Right hindlimb (tissue), 1 donor: ENCODE results near the gene EEIG2.

Experiments
- DNase-seq: peaks from one replicate; pipeline ENCODE4 v3.0.0-alpha.2; 2018

Gene EEIG2

DNA sequence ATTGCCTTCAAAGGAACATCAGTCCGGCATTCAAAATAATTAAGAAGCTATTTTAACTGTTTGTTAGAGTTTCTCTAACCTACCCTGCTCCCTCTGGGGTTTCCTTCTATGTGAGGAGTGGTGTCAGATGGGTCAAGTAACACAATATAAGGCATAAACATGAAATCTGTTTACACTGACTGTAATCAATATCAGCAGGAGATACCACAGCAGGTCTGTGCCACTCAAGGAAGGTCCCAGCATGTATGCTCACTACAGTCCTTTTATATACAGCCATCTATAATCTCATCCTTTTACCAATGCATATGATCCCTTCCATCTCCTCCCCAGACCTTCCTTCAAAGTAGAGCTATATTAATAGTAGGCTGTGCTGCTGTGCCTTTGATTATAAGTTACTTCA is 25.4 kb downstream of the EEIG2 start:
- no peak for DNase-seq

- DNase-seq: peak; percentile 22
Measured at GRCh38 chr1:108590441-108590840, 30.5 kb downstream of the EEIG2 start.

DNA sequence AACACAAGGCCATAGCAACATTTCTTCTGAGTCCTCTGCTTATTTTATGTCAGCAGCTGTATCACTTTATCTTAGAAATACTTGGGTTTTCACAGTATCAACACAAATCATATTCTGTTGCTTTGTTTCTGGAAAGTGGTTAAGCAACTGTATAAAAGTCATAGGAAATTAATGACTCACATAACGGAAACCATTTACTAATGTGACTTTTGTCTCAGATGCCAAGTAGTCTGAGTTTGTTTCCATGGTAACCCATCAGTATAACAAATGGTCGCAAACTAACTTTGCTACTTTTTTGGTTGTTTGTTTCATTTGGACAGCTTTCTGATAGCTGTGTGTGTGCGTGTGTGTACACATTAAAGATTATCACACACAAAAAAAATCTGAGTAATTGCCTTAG is 31.1 kb downstream of the EEIG2 start:
- DNase-seq: no peak

DNA sequence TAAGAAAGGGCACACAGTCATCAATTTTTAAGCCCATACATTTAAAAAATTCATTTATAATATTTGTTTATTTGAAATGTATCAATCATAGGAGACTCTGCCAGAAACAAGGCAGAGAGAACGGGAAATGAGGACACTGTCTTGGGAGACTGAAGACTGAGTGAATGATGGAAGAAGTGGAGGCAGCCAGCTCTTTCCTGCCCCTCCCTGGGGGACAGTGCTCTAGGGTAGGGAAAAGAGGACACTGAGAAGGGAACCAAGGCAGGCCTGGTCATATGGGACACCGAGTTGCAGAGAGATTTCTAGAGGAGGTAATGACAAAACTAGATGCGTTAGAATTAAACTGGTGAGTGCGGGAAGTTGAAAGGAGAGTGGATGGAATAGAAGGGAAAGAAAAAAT is 31.6 kb downstream of the EEIG2 start:
- DNase-seq: peak; percentile 22

DNA sequence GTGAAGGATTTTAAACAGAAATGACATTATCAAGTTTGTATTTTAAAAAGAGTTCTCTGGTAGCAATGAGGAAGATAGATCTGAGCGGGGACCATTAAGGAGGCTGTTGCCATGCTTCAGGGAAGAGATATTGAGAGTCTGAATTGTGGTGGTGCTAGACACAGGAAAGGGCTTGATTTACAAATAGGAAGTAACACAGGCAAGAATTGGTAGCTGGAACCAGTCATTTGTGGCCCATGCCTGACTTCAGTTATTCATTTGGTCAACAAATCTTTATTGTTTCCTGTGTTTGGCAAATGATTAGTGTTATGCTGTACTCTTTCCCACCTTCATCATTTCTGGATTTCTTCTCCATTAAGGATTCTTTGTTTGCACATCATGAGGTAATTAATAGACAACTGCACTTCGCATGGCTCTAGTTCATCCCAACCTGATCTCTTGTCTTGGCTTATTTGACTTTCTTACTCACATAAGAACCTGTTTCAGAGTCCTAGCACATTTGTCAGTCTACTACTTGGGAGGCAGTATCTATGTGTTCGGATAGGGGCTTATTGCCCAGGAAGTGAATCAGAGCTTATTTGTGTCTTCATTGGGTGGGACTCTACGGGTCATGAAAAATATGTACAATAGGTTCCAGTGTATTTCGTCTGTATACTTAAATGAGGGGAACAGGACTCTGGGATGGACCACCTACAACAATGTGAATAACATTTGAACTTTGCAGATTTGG is 32.3 kb downstream of the EEIG2 start:
- no peak for DNase-seq

- DNase-seq: no peak
Measured at GRCh38 chr1:108593448-108593847, 33.5 kb downstream of the EEIG2 start.

DNA sequence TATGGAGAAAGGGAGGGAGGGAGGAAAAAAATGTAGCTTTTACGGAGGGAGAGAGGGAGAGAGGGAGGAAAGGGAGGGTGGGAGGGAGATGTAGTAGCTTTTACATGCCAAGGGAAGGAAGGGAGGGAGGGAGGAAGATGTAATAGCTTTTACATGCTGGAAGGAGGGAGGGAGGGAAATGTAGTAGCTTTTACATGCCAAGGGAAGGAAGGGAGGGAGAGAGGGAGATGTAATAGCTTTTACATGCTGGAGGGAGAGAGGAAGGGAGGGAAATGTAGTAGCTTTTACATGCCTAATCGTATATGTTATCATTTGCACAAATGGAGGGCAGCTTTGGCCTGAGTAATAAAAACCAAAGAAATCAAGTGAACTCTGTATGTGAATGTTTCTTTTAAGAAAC is 35.6 kb downstream of the EEIG2 start:
- peak; percentile 46 for DNase-seq

DNA sequence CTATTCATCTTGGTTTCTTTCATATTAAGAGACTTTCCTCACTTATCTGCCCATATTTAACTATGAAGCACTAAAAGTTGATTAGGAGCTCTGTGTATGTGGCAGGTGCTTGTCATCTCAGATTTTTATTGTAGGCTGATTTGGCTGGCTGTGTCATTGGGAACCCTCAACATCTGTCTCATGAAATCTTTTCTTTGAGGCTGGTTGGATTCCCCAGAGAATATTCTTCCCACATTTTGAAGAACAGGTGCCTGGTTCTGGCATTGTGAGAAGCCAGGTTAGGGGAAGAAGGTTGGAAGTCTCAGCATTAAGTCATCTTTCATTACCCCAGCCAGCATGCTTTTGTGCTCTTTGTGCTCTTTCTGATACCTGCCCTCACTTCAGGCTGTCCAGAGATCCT is 37.1 kb downstream of the EEIG2 start:
- no peak for DNase-seq

DNA sequence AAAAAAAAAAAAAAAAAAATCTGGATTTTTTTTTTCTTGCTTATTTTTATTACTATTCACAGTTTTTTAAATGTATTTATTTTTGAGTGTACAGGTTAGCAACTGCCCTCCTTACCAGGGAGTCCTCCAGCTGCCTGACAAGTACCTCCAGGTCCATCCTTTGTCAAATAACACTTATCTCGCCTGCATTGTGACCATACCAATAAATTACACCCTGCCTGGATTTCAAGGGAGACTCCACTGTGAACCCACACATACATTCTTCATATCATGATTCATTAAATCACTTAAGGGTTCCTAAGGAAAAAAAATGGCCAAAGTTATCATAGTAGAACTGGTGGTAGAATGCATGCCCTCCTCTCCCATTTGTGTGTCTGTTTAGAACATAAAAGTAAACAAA is 38.4 kb downstream of the EEIG2 start:
- no peak for DNase-seq

GRCh38 chr1:108600504-108600903 is 40.6 kb downstream of the EEIG2 start:
- DNase-seq: no peak

- no peak for DNase-seq
Measured at GRCh38 chr1:108601708-108602410, 42.0 kb downstream of the EEIG2 start.

GRCh38 chr1:108605633-108606032 is 45.7 kb downstream of the EEIG2 start:
- DNase-seq: no peak

GRCh38 chr1:108606478-108606877 is 46.6 kb downstream of the EEIG2 start:
- no peak for DNase-seq

DNA sequence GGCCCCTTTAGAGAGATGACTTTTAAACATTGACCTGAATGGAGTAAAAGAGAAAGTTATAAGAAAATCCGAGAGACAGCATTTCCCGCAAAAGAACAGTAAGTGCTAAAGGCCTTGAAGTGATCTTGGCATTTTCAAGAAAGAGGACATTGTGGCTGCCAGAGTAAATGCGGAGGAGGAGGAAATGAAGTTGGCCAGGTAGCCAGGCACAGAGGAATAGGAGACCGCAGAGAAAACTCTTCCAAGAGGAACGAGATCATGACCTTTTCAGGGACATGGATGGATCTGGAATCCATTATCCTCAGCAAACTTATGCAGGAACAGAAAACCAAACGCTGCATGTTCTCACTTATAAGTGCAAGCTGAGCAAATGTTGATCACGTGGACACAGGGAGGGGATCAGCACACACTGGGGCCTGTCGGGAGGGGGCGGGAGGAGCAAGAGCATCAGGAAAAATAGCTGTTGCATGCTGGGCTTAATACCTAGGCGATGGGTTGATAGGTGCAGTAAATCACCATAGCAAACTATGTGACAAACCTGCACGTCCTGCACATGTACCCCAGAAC is 49.7 kb downstream of the EEIG2 start:
- DNase-seq: peak; percentile 64
